ENCODE results near the gene NIM1K.

NIM1K gene

GRCh38 chr5:43296835-43297234 lies 104.8 kb downstream of the NIM1K start:
- no peak for DNase-seq (ENCODE audit: extremely low read depth, low read depth)
- TF ChIP-seq CTCF (IDR thresholded peaks at IDR 0.05; ENCODE audit: low read depth, low read length), result no peak

GRCh38 chr5:43298443-43298842 lies 106.4 kb downstream of the NIM1K start:
- no peak for TF ChIP-seq CTCF (IDR thresholded peaks at IDR 0.05; ENCODE audit: low read depth, low read length)
- DNase-seq (ENCODE audit: extremely low read depth, low read depth), result no peak

GRCh38 chr5:43300112-43300511 lies 108.1 kb downstream of the NIM1K start:
- DNase-seq (ENCODE audit: extremely low read depth, low read depth), result no peak
- TF ChIP-seq CTCF (IDR thresholded peaks at IDR 0.05; ENCODE audit: low read depth, low read length), result no peak

- DNase-seq (ENCODE audit: extremely low read depth, low read depth), result no peak
- no peak for TF ChIP-seq CTCF (IDR thresholded peaks at IDR 0.05; ENCODE audit: low read depth, low read length)
Observed at GRCh38 chr5:43301653-43302091, 109.6 kb downstream of the NIM1K start.

- TF ChIP-seq CTCF (IDR thresholded peaks at IDR 0.05; ENCODE audit: low read depth, low read length), result no peak
- no peak for DNase-seq (ENCODE audit: extremely low read depth, low read depth)
Observed at GRCh38 chr5:43302481-43302880, 110.5 kb downstream of the NIM1K start.

GRCh38 chr5:43303242-43303641 lies 111.2 kb downstream of the NIM1K start:
- TF ChIP-seq CTCF (IDR thresholded peaks at IDR 0.05; ENCODE audit: low read depth, low read length), result no peak
- no peak for DNase-seq (ENCODE audit: extremely low read depth, low read depth)

GRCh38 chr5:43304525-43304924 lies 112.5 kb downstream of the NIM1K start:
- TF ChIP-seq CTCF (IDR thresholded peaks at IDR 0.05; ENCODE audit: low read depth, low read length), result no peak
- DNase-seq (ENCODE audit: extremely low read depth, low read depth), result no peak

Data from AG09319 (cell line).